Fibroblast of skin of scalp (primary cell): Measurements from ENCODE around the gene CYP8B1.
"Not testable (repeated sequence)": the region's sequence is repeated elsewhere in the genome, so short reads cannot be mapped to it uniquely, and the experiment has no call there.

ENCODE experiments used
- DNase-seq: peaks from one replicate; pipeline ENCODE4 v3.0.0-alpha.2; 2013

CYP8B1 gene

GRCh38 chr3:42886294-42886822 lies 10.7 kb upstream of the CYP8B1 start:
- no peak for DNase-seq

- no peak for DNase-seq
Measured at GRCh38 chr3:42884324-42884723, 8.6 kb upstream of the CYP8B1 start.

DNA sequence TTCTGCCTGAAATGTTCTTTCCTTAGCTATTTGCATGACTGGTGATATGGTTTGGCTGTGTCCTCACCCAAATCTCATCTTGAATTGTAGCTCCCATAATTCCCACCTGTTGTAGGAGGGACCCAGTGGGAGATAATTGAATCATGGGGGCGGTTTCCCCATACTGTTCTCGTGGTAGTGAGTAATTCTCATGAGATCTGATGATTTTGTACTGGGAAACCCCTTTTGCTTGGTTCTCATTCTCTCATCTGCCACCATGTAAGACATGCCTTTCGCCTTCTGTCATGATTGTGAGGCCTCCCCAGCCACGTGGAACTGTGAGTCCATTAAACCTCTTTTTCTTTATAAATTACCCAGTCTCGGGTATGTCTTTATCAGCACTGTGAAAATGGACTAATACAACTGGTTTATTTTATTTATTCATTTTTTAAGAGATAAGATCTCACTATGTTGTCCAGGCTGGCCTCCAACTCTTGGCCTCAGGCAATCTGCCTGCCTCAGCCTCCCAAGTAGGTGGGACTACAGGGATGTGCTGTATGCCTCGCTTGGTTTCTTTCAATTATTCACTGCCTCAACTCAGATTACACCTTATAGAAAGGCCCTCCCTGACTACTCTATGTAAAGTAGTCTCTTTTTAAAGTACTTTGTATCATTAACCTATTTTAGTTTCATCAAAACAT lies 7.7 kb upstream of the CYP8B1 start:
- DNase-seq, result not testable (repeated sequence)

DNA sequence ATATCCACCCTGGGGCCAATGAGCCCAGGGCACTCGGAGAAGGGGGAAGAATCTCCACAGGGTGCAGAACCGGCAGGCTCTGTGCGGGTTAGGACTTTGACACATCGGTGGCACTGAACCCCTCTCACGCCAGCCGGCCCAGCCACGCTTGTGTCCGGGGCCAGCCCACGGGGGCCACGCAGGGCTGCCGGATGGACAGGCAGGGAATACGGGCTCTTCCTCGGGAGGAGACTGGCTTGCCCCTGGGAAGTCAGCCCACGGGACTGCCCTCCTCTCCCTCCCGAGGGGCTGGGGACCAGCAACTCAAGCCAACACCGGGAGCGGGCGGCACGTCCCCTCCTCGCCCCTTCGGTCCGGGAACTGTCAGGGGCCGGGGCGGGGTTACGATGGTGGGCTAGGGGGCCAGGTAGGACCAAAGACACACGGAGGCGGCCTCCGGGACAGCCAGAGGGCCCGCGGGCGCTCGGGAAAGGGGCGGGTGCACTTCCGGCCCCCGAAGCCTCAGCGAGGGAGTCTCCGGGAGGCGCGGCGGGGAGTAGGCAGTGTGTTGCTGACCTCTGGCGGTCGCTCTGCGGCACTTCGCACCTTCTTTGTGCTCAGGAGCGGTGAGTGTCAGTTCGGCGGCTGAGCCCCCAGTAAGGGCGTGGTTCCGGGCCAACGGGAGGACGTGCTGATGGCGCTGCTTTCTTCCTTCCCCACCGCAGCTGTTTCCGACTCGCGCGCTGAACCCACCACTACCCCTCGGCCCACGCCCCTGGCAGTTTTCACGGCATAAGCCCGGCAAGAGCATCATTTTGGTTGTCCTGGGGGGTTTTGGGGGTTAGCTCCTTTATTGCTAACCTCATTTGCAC lies 5.1 kb upstream of the CYP8B1 start:
- DNase-seq, result peak; percentile 84

DNA sequence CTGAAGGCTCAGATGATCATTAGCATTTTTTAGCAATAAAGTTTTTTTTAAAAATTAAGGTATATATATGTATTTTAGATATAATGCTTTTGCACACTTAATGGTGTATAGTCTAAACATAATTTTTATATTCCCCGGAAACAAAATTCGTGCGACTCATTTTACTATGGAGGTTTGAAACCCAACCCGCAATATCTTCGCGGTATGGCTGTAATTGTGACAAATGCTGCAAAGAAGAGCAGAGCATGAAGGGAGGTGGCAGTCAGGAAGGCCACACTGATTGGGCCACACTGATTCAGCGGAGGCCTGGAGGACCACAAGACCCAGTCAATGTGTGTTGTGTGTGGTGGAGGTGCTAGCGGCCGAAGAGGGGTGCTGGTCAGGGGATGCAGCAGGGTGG lies 4.5 kb upstream of the CYP8B1 start:
- no peak for DNase-seq

DNA sequence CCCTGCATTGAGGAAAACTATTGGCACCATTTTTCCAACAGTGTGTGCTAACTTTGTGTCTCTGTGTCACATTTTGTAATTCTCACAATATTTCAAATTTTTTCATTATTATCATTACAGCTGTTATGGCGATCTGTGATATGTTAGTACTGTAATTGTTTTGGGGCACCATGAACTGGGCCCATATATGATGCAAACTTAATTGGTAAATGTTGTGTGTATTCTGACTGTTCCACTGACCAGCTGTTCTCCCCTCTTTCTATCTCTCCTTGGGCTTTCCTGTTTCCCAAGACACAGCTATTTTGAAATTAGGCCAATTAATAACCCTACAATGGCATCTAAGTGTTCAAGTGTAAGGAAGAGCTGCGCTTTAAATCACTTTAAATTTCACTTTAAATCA lies 2.2 kb upstream of the CYP8B1 start:
- DNase-seq, result no peak

DNA sequence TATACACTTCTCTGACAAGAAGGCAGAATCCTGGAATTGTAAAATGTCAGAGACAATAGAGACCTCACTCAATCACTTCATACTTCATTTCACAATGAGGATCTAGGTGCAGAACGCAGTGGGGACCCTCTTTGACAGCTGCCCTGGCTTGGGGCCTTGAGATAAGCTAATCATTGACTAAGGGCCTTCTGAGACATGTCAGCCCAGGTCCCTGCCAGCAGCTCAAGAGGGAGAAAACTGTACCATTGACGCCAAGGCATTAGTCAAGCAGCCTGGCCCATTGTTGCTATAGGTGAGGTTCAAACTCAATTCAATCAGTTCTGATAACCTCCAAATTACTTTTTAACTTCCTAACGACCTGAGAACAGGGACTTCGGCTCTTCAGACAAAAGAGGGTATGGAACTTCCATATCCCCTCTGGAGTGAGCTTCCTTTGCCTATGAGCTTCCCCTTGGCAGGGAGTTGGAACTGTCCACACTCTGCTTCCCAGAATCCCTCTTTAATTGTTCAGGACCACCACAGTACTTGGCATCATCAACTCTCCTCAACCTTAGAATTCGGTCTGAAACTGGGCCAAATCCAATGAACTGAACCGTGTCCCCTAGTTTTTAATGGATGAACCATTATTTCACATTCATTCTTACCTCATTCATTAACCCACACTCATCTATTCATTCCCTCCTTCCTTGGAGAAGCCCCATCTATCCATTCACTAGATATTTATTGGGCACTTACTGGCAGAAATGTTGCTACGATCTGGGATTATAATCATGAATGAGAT lies 1.5 kb upstream of the CYP8B1 start:
- DNase-seq, result no peak

GRCh38 chr3:42876401-42876800 lies 722 bp upstream of the CYP8B1 start:
- no peak for DNase-seq

DNA sequence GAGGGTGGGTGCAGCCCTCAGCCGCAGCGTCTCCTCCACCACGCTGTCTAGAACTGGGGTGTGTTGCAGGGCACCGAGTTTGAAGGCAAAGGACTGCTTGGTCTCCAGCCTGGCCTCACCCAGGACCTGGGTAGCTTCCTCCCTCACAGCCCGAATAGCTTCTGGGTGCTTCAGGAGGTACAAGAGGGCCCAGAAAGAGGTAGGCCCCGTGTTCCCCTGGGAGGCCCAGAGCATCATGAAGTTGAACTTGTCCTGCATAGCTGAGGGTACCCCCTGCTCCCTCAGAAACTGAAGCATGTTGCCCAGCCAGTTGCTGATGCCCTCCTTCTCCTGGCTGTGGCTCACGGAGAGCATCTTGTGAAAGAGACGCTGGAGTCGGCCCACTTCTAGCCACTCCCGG lies 930 bp downstream of the CYP8B1 start:
- no peak for DNase-seq

DNA sequence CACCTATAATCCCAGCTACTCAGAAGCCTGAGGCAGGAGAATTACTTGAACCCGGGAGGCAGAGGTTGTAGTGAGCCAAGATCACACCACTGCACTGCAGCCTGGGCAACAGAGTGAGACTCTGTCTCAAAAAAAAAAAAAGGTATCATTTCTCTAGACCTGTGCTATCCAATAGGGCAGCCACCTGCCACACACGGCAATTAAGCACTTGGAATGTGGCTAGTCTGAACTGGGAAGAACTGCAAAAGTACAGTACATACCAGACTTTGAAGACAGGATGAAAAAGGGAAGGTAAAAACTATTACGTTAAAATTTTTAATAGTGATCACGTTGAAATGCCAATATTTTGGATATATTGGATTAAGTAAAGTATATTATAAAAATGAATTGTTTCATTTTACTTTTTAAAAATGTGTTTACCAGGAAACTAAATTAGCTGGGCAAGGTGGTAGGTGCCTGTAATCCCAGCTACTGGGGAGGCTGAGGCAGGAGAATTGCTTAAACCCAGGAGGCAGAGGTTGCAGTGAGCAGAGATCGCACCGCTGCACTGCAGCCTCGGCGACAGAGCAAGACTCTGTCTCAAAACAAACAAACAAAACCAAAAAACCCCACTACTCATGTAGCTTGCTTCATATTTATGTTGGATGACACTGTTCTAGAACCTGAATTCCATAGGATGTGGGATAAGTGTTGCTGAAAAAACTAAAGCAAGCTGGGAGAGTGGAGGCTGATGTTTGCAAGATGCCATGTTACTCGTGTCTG lies 2.3 kb downstream of the CYP8B1 start:
- DNase-seq, result no peak

GRCh38 chr3:42872718-42873117 lies 3.0 kb downstream of the CYP8B1 start:
- no peak for DNase-seq

GRCh38 chr3:42871592-42872196 lies 4.0 kb downstream of the CYP8B1 start:
- no peak for DNase-seq

DNA sequence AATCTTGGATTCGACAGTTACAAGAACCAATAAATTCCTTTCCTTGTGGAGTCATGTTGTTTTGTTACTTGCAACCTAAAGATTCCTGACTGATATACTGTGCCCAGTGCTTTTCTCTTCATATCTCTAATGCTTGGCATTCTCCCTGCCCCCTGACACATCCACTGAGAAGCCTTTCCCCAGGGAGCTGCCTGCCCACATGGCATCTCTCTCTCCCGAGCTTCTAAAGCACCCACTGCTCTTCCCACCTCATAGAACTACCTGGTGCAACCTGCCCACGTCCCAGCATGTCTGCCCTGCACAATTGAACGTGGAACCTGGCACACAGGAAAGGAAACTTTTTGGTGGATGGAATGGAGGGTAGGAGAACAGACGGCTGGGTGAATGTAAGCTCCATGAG lies 6.8 kb downstream of the CYP8B1 start:
- no peak for DNase-seq

DNA sequence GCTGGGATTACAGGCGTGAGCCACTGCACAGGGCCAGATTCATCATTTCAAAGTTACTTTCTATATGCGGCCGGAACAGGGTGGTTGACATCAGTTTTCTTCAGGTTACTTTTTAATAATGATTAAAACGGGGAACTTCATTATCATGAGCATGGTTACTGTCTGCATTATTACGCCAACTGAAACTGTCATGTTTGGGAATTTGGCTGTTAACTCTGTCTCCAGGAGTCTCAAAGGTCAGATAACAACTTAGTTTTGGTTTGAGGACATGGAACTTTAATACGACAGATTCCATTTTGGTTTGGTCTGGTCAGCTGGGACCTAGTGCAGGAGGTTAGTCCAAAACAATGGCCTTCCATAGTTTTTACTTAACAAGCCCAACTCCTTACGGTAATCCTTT lies 8.5 kb downstream of the CYP8B1 start:
- DNase-seq, result no peak

GRCh38 chr3:42865256-42865655 lies 10.4 kb downstream of the CYP8B1 start:
- no peak for DNase-seq

DNA sequence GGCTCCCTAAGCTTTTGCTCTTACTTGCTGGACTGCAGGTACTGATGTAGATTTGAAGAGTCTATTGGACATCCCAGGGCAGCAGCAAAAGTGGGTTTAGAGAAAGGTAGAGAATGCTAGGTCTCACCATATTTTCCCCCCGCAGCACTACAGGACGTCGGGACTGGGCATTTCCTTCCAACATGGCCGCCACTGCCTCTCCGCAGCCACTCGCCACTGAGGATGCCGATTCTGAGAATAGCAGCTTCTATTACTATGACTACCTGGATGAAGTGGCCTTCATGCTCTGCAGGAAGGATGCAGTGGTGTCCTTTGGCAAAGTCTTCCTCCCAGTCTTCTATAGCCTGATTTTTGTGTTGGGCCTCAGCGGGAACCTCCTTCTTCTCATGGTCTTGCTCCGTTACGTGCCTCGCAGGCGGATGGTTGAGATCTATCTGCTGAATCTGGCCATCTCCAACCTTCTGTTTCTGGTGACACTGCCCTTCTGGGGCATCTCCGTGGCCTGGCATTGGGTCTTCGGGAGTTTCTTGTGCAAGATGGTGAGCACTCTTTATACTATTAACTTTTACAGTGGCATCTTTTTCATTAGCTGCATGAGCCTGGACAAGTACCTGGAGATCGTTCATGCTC lies 11.2 kb downstream of the CYP8B1 start:
- DNase-seq, result no peak

- no peak for DNase-seq
Measured at GRCh38 chr3:42856544-42856943, 19.1 kb downstream of the CYP8B1 start.

DNA sequence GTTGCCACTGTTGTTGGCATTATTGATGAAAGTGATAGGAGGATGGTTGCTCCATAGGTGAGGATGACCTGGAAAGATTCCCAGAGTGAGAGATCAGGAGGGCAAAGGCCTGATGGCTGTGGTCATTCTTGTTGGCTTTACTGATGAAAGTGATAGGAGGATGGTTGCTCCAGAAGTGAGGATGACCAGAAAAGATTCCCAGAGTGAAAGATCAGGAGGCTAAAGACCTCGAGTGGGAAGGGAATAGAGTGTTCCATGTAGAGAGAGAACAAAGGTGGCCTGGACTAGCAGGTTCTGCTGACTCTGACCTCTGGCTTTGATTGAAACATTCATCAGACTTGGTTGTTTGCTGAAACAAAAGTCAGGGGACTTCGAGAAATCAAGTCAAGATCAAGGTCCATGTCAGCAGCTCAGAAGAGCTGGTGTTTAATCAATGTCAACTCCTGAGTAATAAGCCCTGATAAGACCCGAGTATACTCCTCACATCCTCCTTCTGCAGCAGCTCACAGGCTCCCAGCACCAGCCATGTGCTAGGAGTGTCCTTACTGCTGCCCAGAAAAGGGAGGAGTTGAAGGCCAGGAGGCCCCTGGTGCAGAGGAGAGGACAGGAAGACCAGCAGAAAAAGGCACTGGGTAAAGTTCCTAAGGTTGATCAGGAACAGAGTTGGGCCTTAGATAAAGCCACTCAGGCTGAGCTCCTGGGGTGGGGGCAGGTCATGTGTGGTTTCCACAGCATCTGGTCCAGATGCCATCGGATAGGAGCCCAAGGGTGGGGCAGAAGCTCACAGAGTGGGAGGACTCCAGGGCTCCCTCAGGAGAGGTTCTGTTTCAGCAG lies 19.9 kb downstream of the CYP8B1 start:
- no peak for DNase-seq

GRCh38 chr3:42855219-42855546 lies 20.5 kb downstream of the CYP8B1 start:
- no peak for DNase-seq

GRCh38 chr3:42853739-42854302 lies 21.9 kb downstream of the CYP8B1 start:
- no peak for DNase-seq
